Stimulated activated naive CD8-positive, alpha-beta T cell treated with anti-CD3 and anti-CD28 coated beads, Interleukin-15, amount 100 ng/mL, for 72 hours (primary cell): ENCODE measurements around the gene L2HGDH.

Experiments
- ATAC-seq: fragments of 150-1000 bp; cut with Tn5 transposase; 2 replicates; pipeline ENCODE4 v1.10.0; 2021; ENCODE audit warnings: mild to moderate bottlenecking, moderate library complexity
- DNase-seq, 2 donors: peaks; one replicate each; pipeline ENCODE4 v3.0.0; 2021 to 2022
- H3K27ac Mint-ChIP-seq, 2 donors: one replicate each; pipeline ENCODE4 v1.8.0; 2022; ENCODE audit warnings: mild to moderate bottlenecking in 2 of 2, mixed read lengths in 2 of 2, moderate library complexity in 2 of 2
- H3K27me3 Mint-ChIP-seq: one replicate; pipeline ENCODE4 v1.8.0; 2022; ENCODE audit warnings: mixed read lengths
- H3K4me1 Mint-ChIP-seq: one replicate; pipeline ENCODE4 v1.8.0; 2022; ENCODE audit warnings: mild to moderate bottlenecking, mixed read lengths
- H3K4me3 Mint-ChIP-seq, 2 donors: one replicate each; pipeline ENCODE4 v1.8.0; 2022; ENCODE audit warnings: mild to moderate bottlenecking in 2 of 2, mixed read lengths in 2 of 2, moderate library complexity in 1 of 2
- H3K9me3 Mint-ChIP-seq, 2 donors: one replicate each; pipeline ENCODE4 v1.8.0; 2022; ENCODE audit warnings: mixed read lengths in 2 of 2

The L2HGDH gene

GRCh38 chr14:50231475-50232275 is 80.4 kb downstream of the L2HGDH start, which contains the start of gene SOS2:
Gene SOS2 (minus strand): TSS chr14:50231578. CDS start chr14:50231283, 295 bp downstream.
- peak within 1 kb of the TSS; percentile 99 to 100 for H3K27ac Mint-ChIP-seq
- H3K27me3 Mint-ChIP-seq, result no peaks in the 10 kb centered on the region
- peak; percentile 85 to 88 for DNase-seq
- peak; percentile 85 for ATAC-seq
- H3K9me3 Mint-ChIP-seq, result no peaks in the 10 kb centered on the region
- H3K4me3 Mint-ChIP-seq, result peak within 1 kb of the TSS; percentile 86 to 95
- peaks cover 45% of the 10 kb centered on the region for H3K4me1 Mint-ChIP-seq

- no peaks in the 10 kb centered on the region for H3K27me3 Mint-ChIP-seq
- H3K27ac Mint-ChIP-seq, result peak overlapping the region; percentile 99 to 100
- peaks cover 53% of the 10 kb centered on the region for H3K4me1 Mint-ChIP-seq
- H3K9me3 Mint-ChIP-seq, result no peaks in the 10 kb centered on the region
- H3K4me3 Mint-ChIP-seq, result peak overlapping the region; percentile 86 to 95
- DNase-seq (peak; percentile 65 to 79), ATAC-seq (peak; percentile 66)
Measured at GRCh38 chr14:50230701-50231474, 81.1 kb downstream of the L2HGDH start.

GRCh38 chr14:50230401-50230700 is 81.7 kb downstream of the L2HGDH start:
- no peaks in the 10 kb centered on the region for H3K9me3 Mint-ChIP-seq
- H3K4me1 Mint-ChIP-seq, result peaks cover 58% of the 10 kb centered on the region

GRCh38 chr14:50229681-50230080 is 82.3 kb downstream of the L2HGDH start:
- Mint-ChIP-seq H3K27ac (peak overlapping the region in 1 of 2 donors; percentile 72), H3K27me3 (no peaks in the 10 kb centered on the region), H3K4me3 (peak overlapping the region; percentile 86 to 95), H3K9me3 (no peaks in the 10 kb centered on the region), H3K4me1 (peaks cover 58% of the 10 kb centered on the region)
- DNase-seq (no peak), ATAC-seq (no peak)

More at GRCh38 chr14:50230401-50230700, 81.7 kb downstream of the L2HGDH start:
- H3K27me3 Mint-ChIP-seq, result no peaks in the 10 kb centered on the region
- DNase-seq (no peak), ATAC-seq (no peak)
- H3K27ac Mint-ChIP-seq, result peak overlapping the region; percentile 99 to 100
- peak overlapping the region; percentile 86 to 95 for H3K4me3 Mint-ChIP-seq

- no peak overlapping the region for H3K4me3 Mint-ChIP-seq
- H3K27me3 Mint-ChIP-seq, result no peaks in the 10 kb centered on the region
- ATAC-seq (no peak), DNase-seq (no peak)
- peaks cover 48% of the 10 kb centered on the region for H3K4me1 Mint-ChIP-seq
- no peaks in the 10 kb centered on the region for H3K9me3 Mint-ChIP-seq
- no peak overlapping the region for H3K27ac Mint-ChIP-seq
Measured at GRCh38 chr14:50228313-50228712, 83.7 kb downstream of the L2HGDH start.

- H3K27ac Mint-ChIP-seq, result no peak overlapping the region
- DNase-seq, result no peak
- H3K27me3 Mint-ChIP-seq, result no peaks in the 10 kb centered on the region
- peaks cover 53% of the 10 kb centered on the region for H3K4me1 Mint-ChIP-seq
- H3K4me3 Mint-ChIP-seq, result no peak overlapping the region
- ATAC-seq, result no peak
- H3K9me3 Mint-ChIP-seq, result no peaks in the 10 kb centered on the region
Measured at GRCh38 chr14:50225974-50226297, 86.1 kb downstream of the L2HGDH start.

- ATAC-seq (no peak), DNase-seq (no peak)
- Mint-ChIP-seq H3K4me3 (no peak overlapping the region), H3K9me3 (no peaks in the 10 kb centered on the region), H3K27me3 (no peaks in the 10 kb centered on the region), H3K4me1 (peaks cover 50% of the 10 kb centered on the region), H3K27ac (no peak overlapping the region)
Measured at GRCh38 chr14:50225067-50225973, 86.7 kb downstream of the L2HGDH start.

- Mint-ChIP-seq H3K4me1 (peaks cover 37% of the 10 kb centered on the region), H3K27me3 (no peaks in the 10 kb centered on the region), H3K4me3 (no peak overlapping the region), H3K9me3 (no peaks in the 10 kb centered on the region), H3K27ac (peak overlapping the region in 1 of 2 donors; percentile 0)
- no peak for ATAC-seq
- DNase-seq, result no peak
Measured at GRCh38 chr14:50222055-50222613, 89.9 kb downstream of the L2HGDH start.

- Mint-ChIP-seq H3K27me3 (no peaks in the 10 kb centered on the region), H3K27ac (no peak overlapping the region), H3K4me3 (no peak overlapping the region), H3K4me1 (peaks cover 24% of the 10 kb centered on the region), H3K9me3 (no peaks in the 10 kb centered on the region)
- ATAC-seq (no peak), DNase-seq (no peak)
Measured at GRCh38 chr14:50218501-50218900, 93.5 kb downstream of the L2HGDH start.

- H3K27ac Mint-ChIP-seq, result no peak overlapping the region
- DNase-seq (no peak), ATAC-seq (no peak)
- H3K4me3 Mint-ChIP-seq, result no peak overlapping the region
- no peaks in the 10 kb centered on the region for H3K27me3 Mint-ChIP-seq
- no peaks in the 10 kb centered on the region for H3K9me3 Mint-ChIP-seq
- H3K4me1 Mint-ChIP-seq, result peaks cover 18% of the 10 kb centered on the region
Measured at GRCh38 chr14:50215416-50215815, 96.6 kb downstream of the L2HGDH start.

GRCh38 chr14:50213795-50214194 is 98.2 kb downstream of the L2HGDH start:
- no peaks in the 10 kb centered on the region for H3K9me3 Mint-ChIP-seq
- H3K4me1 Mint-ChIP-seq, result peaks cover 18% of the 10 kb centered on the region
- no peak overlapping the region for H3K4me3 Mint-ChIP-seq
- no peaks in the 10 kb centered on the region for H3K27me3 Mint-ChIP-seq
- DNase-seq (no peak), ATAC-seq (no peak)
- no peak overlapping the region for H3K27ac Mint-ChIP-seq

GRCh38 chr14:50212726-50213125 is 99.3 kb downstream of the L2HGDH start:
- Mint-ChIP-seq H3K9me3 (no peaks in the 10 kb centered on the region), H3K27me3 (no peaks in the 10 kb centered on the region), H3K4me3 (no peak overlapping the region), H3K4me1 (peaks cover 11% of the 10 kb centered on the region), H3K27ac (no peak overlapping the region)
- no peak for ATAC-seq
- no peak for DNase-seq

- DNase-seq, result no peak
- Mint-ChIP-seq H3K27me3 (no peaks in the 10 kb centered on the region), H3K4me1 (peaks cover 7% of the 10 kb centered on the region), H3K9me3 (no peaks in the 10 kb centered on the region), H3K27ac (no peak overlapping the region), H3K4me3 (no peak overlapping the region)
- ATAC-seq, result no peak
Measured at GRCh38 chr14:50210074-50210473, 102.0 kb downstream of the L2HGDH start.

GRCh38 chr14:50198499-50198898 is 113.5 kb downstream of the L2HGDH start:
- Mint-ChIP-seq H3K27me3 (no peaks in the 10 kb centered on the region), H3K4me3 (no peak overlapping the region), H3K27ac (no peak overlapping the region), H3K9me3 (no peaks in the 10 kb centered on the region), H3K4me1 (no peaks in the 10 kb centered on the region)
- ATAC-seq, result no peak
- no peak for DNase-seq

GRCh38 chr14:50191499-50191898 is 120.5 kb downstream of the L2HGDH start:
- Mint-ChIP-seq H3K4me1 (no peaks in the 10 kb centered on the region), H3K27ac (no peak overlapping the region)

More at GRCh38 chr14:50191499-50191898, 120.5 kb downstream of the L2HGDH start:
- no peak overlapping the region for H3K4me3 Mint-ChIP-seq
- no peaks in the 10 kb centered on the region for H3K9me3 Mint-ChIP-seq
- DNase-seq (no peak), ATAC-seq (no peak)
- H3K27me3 Mint-ChIP-seq, result no peaks in the 10 kb centered on the region
